H54 (cell line): Measurements from ENCODE around the gene DNAH5.
A peak's percentile ranks its signal among the peaks of the same experiment; 100 is the strongest.

Experiments used
- DNase-seq: peaks from one replicate; pipeline ENCODE4 v3.0.0; 2011; ENCODE audit warnings: low spot score, mixed read lengths; ENCODE audit not compliant: insufficient read length
- FAIRE-seq: peaks from 3 replicates; lab custom pipeline; 2011; peaks lifted over from hg19 to GRCh38; lab: Jason Lieb, UNC
- POLR2A ChIP-seq: IDR thresholded peaks from 2 replicates; pipeline ENCODE4 v1.6.1; 2011; ENCODE audit warnings: low read depth, mild to moderate bottlenecking, low read length

The DNAH5 gene

GRCh38 chr5:13919087-13919486 lies 25.4 kb downstream of the DNAH5 start:
- DNase-seq (no peak), FAIRE-seq (no peak)
- no peak for TF ChIP-seq POLR2A

- no peak for TF ChIP-seq POLR2A
- DNase-seq: no peak
- no peak for FAIRE-seq
Observed at GRCh38 chr5:13917061-13917460, 27.4 kb downstream of the DNAH5 start.

- FAIRE-seq: peak; percentile 55
- no peak for TF ChIP-seq POLR2A
- DNase-seq: no peak
Observed at GRCh38 chr5:13913962-13914361, 30.5 kb downstream of the DNAH5 start.

DNA sequence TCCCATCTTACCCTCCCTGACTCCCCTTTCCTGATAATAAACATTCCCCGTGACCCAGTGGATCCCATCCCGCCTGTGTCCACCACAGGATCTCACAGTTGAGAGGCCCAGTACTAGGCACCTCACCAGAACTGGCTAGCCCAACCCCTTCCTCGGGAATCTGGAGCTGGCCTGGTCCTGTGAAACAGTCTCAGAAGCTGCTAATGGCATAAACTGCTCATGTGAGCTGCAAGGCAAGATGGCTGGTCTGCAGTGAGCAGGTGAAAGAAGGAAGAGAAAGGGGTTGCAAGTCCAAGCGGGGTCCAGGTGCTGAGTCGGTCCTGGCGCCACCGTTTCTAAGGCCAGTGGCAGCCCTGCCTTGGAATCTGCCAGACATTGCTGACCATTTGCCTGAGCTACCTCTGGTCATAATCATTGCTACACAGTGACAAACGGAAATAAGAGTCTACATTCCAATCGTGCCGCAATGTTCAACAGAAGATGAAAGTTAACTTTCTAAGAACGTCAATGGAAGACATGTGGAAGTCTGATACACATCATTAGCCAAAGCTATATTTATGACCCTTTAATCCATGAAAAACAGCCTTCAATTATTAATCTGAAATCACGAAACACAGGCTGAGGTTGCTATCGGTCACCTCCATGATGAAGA lies 33.7 kb downstream of the DNAH5 start:
- FAIRE-seq: peak; percentile 71
- TF ChIP-seq POLR2A: no peak

GRCh38 chr5:13910201-13910600 lies 34.3 kb downstream of the DNAH5 start:
- no peak for DNase-seq
- no peak for FAIRE-seq
- no peak for TF ChIP-seq POLR2A

More for the DNA sequence above, 33.7 kb downstream of the DNAH5 start:
- no peak for DNase-seq

DNA sequence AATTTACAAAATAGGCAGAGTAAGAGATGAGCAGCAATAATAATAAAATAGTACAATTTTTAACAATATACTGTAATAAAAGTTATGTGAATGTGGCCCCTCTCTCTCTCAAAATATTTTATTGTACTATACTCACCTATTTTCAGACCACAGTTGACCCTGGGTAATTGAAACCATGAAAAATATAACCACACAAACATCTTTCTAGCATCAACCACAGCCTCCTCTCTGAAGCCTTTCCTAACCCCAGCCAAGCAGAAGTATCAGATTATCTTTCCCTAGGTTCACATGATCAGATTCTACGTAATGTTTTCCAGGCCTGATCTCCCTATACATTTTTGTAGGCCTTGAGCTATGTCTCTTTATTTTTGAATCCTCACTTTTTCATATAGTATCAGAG lies 35.2 kb downstream of the DNAH5 start:
- DNase-seq (no peak), FAIRE-seq (no peak)
- no peak for TF ChIP-seq POLR2A

GRCh38 chr5:13898569-13898968 lies 45.9 kb downstream of the DNAH5 start:
- TF ChIP-seq POLR2A: no peak
- FAIRE-seq: peak; percentile 52
- no peak for DNase-seq

DNA sequence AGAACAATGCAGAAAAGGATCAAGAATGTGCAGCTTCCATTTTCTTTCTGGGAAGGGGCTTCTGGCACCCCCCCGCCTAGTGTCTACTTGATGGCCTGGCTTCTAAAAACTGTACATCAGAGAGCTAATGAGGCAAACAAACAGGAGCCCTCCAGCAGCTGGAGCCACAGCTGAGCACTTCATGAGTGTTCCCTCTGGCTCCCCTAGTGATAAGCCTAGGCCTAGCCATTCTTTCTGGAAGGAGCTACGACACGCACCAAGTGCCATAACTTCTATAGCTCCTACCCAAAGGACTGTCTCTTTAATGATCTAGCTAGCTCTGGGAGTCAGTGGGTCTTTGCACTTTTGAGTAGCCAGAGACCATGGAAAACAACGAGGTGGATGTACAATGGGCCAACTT lies 66.1 kb downstream of the DNAH5 start:
- DNase-seq (no peak), FAIRE-seq (no peak)
- TF ChIP-seq POLR2A: no peak

DNA sequence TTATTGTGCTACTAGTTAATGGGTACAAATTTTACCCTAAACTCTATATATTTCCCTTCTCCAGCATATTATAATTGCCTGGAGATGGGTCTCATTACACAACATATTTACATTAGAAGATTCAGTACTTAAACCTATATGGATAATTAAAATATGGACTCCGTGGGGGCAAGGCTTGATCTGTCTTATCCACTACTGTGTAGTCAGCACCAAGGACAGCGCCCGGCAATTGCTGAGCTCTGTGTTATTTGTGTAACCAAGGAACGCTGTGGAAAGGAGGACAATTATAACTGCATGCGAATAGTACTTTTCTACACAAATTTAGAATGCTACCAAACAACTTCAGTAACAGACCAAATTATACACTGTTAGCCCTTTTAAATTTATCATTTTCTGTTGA lies 77.7 kb downstream of the DNAH5 start:
- FAIRE-seq (peak; percentile 85), DNase-seq (peak; percentile 17)
- TF ChIP-seq POLR2A: no peak

DNA sequence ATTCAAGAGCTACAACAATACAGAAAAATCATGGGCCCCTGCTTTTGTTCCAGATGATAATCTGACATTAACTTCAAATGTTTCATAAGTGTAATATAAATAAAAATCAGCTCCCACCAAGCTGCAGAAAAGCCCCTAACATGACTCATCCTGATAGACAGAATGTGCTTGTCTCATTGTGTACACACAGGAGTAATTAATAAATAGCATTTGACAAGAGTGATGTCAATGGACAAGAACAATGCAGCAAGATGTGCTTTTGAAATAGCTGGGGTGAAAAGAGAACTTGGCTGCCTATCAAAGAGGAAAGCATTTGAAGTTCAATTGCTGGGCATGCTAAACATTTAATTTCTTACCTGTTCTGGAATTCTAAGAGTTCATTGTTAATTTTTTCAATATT lies 79.2 kb downstream of the DNAH5 start:
- DNase-seq (no peak), FAIRE-seq (no peak)
- no peak for TF ChIP-seq POLR2A

- DNase-seq (no peak), FAIRE-seq (no peak)
- TF ChIP-seq POLR2A: no peak
Observed at GRCh38 chr5:13860146-13860545, 84.3 kb downstream of the DNAH5 start.

GRCh38 chr5:13859270-13860065 lies 85.0 kb downstream of the DNAH5 start:
- DNase-seq (no peak), FAIRE-seq (no peak)
- TF ChIP-seq POLR2A: no peak

DNA sequence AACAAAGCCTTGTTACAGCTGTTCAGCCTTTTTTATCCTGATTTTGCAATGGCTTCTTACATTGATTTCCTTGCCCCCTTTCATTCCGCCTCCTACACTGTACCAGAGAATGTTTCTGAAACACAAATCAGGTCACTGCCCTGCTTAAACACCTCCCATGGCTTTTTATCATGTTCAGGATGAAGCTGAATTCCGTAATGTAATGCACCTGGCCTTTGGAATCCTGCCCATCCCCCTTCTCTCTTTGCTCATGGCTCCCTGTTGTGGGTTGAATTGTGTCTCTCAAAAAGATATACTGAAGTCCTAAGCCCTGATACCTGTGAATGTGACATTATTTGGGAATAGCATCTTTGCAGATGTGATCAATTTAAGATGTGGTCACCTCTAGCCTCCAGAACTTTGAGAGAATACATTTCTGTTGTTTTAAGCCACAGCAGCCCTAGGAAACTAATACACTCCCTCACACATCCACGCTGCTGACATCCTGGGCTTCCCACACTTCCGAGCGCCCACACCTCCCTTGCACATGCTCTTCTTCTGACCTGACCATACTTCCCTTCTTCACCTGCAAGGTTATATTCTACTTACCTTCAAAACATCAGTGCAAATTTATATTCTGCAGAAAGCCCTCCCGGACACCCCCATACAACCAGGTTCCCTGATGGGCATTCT lies 101.2 kb downstream of the DNAH5 start:
- no peak for TF ChIP-seq POLR2A
- no peak for DNase-seq
- FAIRE-seq: no peak

DNA sequence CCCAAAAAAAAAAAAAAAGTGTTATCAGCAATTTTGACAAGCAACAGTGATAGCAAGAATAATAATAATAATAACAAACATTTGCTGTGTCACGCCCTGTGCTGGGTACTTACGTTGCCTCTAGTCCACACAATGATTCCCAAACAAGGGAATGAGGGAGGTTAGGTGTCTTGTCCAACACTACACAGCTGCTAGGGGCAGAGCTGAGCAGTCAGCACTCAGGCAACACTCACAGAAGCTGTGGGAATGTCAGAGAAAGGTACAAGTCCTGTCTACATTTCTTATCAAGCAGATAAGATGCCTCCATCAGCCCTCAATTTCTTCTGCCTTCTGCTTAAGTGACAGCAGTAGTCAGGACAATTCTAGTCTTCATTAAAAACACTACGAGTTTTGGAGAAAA lies 111.0 kb downstream of the DNAH5 start:
- no peak for TF ChIP-seq POLR2A
- FAIRE-seq: no peak
- no peak for DNase-seq

- FAIRE-seq: peak; percentile 55
- no peak for TF ChIP-seq POLR2A
- DNase-seq: peak; percentile 8
Observed at GRCh38 chr5:13831351-13831750, 113.1 kb downstream of the DNAH5 start.
